Measurements from ENCODE around the gene RIOK1. TPM values are rescaled to one million over a fixed set of nuclear protein-coding genes. Genes with fewer than 3 reads are reported as not detected.

RIOK1 gene
- total and polyA plus RNA-seq, 7 donors, result 8.5 to 27.7 (median 22.0) TPM

DNA sequence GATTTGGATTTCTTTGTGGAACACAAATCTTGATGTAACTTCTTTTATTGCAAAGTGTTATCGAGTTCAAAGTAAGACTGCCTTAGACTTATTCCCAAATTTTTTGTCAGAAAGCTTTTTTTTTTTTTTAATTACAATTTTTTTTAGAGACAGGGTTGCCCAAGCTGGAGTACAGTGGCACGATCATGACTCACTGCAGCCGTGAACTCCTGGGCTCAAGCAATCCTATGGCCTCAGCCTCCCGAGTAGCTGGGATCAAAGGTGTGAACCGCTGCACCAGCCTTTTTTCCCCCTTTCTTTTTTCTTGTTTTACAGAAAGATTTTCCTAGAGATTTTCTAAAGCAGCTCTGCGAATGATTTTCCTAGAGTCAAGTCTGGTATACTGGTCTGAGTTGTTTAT is 2.8 kb downstream of the RIOK1 start:
- WGBS, 3 donors, result 82 to 90% (median 86%) methylated on average over 6 of the region's 6 CpGs
- no peaks in the 10 kb centered on the region for H3K9me3 ChIP-seq
- H3K4me1 ChIP-seq, result peaks cover 22% of the 10 kb centered on the region
- H3K36me3 ChIP-seq (ENCODE audit: insufficient read depth in 1 of 2, low read depth in 1 of 2), result peaks cover 12 to 45% of the 10 kb centered on the region in 2 donors
- H3K27ac ChIP-seq, result no peak overlapping the region
- DNase-seq (no peak), ATAC-seq (no peak)
- intact Hi-C loops (cut with DNase I), result loop anchor here in 1 of 2 donors (5.0 to 10.0 kb wide), 2 partner anchors 200 to 718 kb away; partner anchors contain the start of gene SNRNP48
- no peaks in the 10 kb centered on the region for H3K27me3 ChIP-seq (ENCODE audit: insufficient read depth in 3 of 3, low read length in 2 of 3)
- no peak overlapping the region for H3K4me3 ChIP-seq
- TF ChIP-seq, protein P1, sequence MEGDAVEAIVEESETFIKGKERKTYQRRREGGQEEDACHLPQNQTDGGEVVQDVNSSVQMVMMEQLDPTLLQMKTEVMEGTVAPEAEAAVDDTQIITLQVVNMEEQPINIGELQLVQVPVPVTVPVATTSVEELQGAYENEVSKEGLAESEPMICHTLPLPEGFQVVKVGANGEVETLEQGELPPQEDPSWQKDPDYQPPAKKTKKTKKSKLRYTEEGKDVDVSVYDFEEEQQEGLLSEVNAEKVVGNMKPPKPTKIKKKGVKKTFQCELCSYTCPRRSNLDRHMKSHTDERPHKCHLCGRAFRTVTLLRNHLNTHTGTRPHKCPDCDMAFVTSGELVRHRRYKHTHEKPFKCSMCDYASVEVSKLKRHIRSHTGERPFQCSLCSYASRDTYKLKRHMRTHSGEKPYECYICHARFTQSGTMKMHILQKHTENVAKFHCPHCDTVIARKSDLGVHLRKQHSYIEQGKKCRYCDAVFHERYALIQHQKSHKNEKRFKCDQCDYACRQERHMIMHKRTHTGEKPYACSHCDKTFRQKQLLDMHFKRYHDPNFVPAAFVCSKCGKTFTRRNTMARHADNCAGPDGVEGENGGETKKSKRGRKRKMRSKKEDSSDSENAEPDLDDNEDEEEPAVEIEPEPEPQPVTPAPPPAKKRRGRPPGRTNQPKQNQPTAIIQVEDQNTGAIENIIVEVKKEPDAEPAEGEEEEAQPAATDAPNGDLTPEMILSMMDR (IDR thresholded peaks at IDR 0.05), result no peak

DNA sequence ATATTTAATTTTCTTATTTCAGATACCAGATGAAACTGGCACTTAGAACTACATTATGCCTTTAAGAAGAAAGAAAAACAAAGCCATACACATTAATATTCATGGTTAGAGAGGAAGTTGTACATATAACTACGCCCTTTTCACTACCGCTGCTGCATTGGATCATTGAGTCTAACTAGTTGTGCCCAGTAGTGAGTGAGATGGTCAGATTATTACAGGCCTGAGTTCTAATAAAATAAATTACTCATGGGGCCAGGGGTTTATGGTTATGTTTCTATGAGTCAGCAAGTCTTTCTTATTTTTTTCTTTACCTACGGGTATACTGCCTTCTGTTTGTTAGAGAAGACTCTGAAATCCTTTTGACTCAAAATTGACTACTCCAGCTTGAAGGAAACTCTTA is 11.5 kb downstream of the RIOK1 start:
- intact Hi-C loops (cut with DNase I), result loop anchor here in 1 of 2 donors (5.0 kb wide), 1 partner anchor 201 kb away; no protein-coding TSS in a partner anchor

DNA sequence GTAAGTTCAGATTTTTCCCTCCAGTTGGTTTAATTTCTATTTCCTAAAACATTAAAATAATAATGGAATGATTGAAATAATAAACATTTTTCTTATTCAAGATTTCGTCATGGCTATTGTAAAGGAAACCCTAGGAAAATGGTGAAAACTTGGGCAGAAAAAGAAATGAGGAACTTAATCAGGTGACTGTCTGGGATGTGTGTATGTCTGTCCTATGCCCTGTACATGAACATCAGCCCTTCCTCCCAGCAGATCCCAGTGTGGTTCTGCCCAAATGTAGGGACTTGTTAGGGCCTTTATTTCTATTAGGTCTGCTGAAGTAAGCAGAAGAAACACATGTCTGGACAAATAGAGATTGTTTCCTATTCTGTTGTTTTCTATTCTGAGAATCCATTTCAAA is 13.1 kb downstream of the RIOK1 start:
- H3K36me3 ChIP-seq (ENCODE audit: insufficient read depth in 1 of 2, low read depth in 1 of 2), result peaks cover 7 to 99% of the 10 kb centered on the region in 2 donors
- TF ChIP-seq, protein P1 (IDR thresholded peaks at IDR 0.05), result no peak
- no peaks in the 10 kb centered on the region for H3K4me1 ChIP-seq
- intact Hi-C loops (cut with DNase I), result loop anchor here in 1 of 2 donors (5.0 kb wide), 1 partner anchor 200 kb away; no protein-coding TSS in a partner anchor
- H3K4me3 ChIP-seq, result no peak overlapping the region
- ATAC-seq, result no peak
- no peaks in the 10 kb centered on the region for H3K9me3 ChIP-seq
- no peaks in the 10 kb centered on the region for H3K27me3 ChIP-seq (ENCODE audit: insufficient read depth in 3 of 3, low read length in 2 of 3)
- no peak for DNase-seq
- H3K27ac ChIP-seq, result no peak overlapping the region
- 94 to 95% (median 95%) methylated on average over 1 of the region's 1 CpG for WGBS, 3 donors

More for the DNA sequence above, 11.5 kb downstream of the RIOK1 start:
- Histone ChIP-seq H3K27ac (no peak overlapping the region), H3K9me3 (no peaks in the 10 kb centered on the region), H3K36me3 (ENCODE audit: insufficient read depth in 1 of 2, low read depth in 1 of 2) (peaks cover 4 to 99% of the 10 kb centered on the region in 2 donors), H3K4me3 (no peak overlapping the region), H3K27me3 (ENCODE audit: insufficient read depth in 3 of 3, low read length in 2 of 3) (no peaks in the 10 kb centered on the region), H3K4me1 (no peaks in the 10 kb centered on the region)
- 84 to 93% (median 89%) methylated on average over 3 of the region's 3 CpGs for WGBS, 3 donors
- TF ChIP-seq, protein P1 (IDR thresholded peaks at IDR 0.05), result no peak
- DNase-seq (no peak), ATAC-seq (no peak)

DNA sequence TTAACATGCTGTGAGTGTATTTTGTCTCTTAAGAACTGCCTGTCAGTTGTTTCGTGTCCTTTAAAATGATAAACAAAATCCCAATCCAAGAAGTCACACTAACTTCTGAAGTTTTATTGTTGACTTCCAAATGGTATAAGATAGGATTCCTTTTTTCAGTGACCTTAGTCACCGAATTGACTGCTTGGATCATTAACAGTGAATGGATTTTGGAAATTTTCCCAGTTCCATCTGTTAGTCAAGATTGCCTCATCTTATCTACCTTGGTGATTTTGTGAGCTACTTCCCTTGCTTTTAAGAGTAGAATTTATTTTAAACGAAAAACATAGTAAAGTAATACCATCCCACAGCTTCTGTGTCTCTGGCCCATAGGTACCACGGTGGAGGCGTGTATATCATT is 14.9 kb downstream of the RIOK1 start:
- ATAC-seq (no peak), DNase-seq (no peak)
- TF ChIP-seq, protein P1 (IDR thresholded peaks at IDR 0.05), result no peak
- Histone ChIP-seq H3K27ac (no peak overlapping the region), H3K4me3 (no peak overlapping the region), H3K9me3 (no peaks in the 10 kb centered on the region), H3K4me1 (no peaks in the 10 kb centered on the region), H3K36me3 (ENCODE audit: insufficient read depth in 1 of 2, low read depth in 1 of 2) (peaks cover 13 to 97% of the 10 kb centered on the region in 2 donors), H3K27me3 (ENCODE audit: insufficient read depth in 3 of 3, low read length in 2 of 3) (no peaks in the 10 kb centered on the region)
- intact Hi-C loops (cut with DNase I), result loop anchor here in 1 of 2 donors (5.0 kb wide), 1 partner anchor 198 kb away; no protein-coding TSS in a partner anchor
- WGBS, 3 donors, result 91 to 94% (median 92%) methylated on average over 5 of the region's 5 CpGs

DNA sequence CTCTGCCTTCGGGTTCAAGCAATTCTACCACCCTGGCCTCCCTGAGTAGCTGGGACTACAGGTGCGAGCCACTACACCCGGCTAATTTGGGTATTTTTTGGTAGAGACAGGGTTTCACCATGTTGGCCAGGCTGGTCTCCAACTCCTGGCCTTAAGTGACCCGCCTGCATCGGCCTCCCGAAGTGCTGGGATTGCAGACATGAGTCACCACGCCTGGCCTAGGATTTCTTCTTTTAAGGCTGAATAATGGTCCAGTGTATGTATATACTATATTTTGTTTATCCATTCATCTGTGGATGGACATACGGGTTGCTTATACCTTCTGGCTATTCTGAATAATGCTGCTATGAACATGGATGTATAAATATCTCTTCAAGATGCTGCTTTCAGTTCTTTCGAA is 17.1 kb downstream of the RIOK1 start:
- TF ChIP-seq, protein P1 (IDR thresholded peaks at IDR 0.05), result no peak
- no peak for DNase-seq
- ATAC-seq, result no peak
- Histone ChIP-seq H3K4me1 (no peaks in the 10 kb centered on the region), H3K4me3 (no peak overlapping the region), H3K36me3 (ENCODE audit: insufficient read depth in 1 of 2, low read depth in 1 of 2) (peaks cover 22 to 97% of the 10 kb centered on the region in 2 donors), H3K27ac (no peak overlapping the region), H3K27me3 (ENCODE audit: insufficient read depth in 3 of 3, low read length in 2 of 3) (no peaks in the 10 kb centered on the region), H3K9me3 (no peaks in the 10 kb centered on the region)
- WGBS, 3 donors, result 85 to 95% (median 90%) methylated on average over 9 of the region's 9 CpGs
- intact Hi-C loops (cut with DNase I), result loop anchor here in 1 of 2 donors (5.0 kb wide), 1 partner anchor 191 kb away; no protein-coding TSS in a partner anchor

Measured in psoas muscle (tissue), 8 donors.